Stimulated activated CD8-positive, alpha-beta memory T cell treated with anti-CD3 and anti-CD28 coated beads, Interleukin-12 subunit alpha, Interleukin-12 subunit beta, amount 100 ng/mL, for 4 hours (primary cell): ENCODE measurements around the gene C6orf136.

Experiments used
- DNase-seq: peaks from one replicate; pipeline ENCODE4 v3.0.0-alpha.2; 2020; ENCODE audit warnings: low read depth

Gene C6orf136

DNA sequence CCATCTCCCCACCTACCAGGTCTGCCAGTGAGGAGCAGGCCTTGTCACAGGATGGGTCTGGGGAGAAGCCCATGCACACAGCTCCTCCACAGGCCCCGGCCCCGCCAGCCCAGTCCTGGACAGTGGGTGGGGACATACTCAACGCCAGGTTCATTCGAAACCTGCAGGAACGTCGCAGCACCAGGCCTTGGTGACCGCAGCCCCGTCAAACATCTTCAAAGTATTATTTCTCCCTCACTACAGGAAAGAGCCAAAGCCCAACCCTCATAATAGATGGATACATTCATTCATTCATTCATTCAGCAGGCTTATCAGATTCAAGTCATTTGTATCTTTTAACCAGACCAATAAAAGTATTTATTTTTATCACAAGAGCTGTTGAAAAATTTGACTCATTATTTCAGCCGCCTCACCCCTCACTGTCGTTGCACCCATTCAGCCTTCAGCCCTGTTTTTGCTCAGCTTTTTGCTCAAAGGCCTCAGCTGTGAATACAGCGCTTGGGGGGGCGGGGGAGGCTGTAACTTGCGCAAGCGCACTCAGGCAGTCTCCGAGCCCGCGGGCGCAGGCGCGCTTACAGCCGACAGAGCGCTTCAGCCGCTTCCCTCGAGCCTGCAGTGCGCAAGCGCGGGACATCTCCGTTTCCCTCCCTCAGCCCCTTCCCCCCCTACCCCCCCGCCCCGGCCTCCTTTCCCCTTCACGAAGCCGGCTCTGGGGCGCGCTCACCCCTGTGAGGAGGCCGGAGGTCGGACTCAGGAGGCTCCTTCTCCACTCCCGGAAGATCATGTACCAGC, at the start of gene C6orf136:
C6orf136 (plus strand) TSS at position 684 of the 792 bp plus-strand sequence; CDS start at position 783, 99 bp downstream.
- DNase-seq, result peak; percentile 86

- peak; percentile 45 for DNase-seq
Measured at GRCh38 chr6:30597315-30598144, 49.4 kb upstream of the C6orf136 start.

GRCh38 chr6:30598912-30599624, 47.9 kb upstream of the C6orf136 start:
- no peak for DNase-seq

DNA sequence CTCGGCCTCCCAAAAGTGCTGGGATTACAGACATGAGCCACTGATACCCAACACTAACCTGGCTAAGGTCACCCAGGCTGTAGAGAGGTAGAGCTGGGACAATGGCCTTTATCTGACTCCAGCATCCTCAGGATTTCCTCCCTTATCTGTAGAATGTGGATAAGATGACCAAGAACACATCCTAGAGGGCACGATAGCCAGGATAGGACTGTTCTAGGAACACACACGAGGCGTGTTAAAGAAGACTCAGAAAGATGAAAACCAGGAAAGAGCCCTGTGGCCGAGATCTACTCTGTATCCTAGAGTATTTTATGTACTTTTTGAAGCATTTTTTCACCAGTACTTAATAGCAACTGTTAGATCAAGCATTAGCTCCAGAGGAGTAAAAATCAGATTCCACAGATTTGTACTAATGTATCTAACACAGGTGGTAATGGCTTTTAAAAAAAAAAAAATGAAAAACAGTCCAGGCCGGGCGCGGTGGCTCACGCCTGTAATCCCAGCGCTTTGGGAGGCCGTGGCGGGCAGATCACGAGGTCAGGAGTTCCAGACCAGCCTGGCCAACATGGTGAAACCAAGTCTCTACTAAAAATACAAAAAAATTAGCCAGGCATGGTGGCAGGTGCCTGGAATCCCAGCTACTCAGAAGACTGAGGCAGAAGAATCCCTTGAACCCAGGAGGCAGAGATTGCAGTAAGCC, 47.2 kb upstream of the C6orf136 start:
- DNase-seq, result no peak

- DNase-seq, result no peak
Measured at GRCh38 chr6:30600451-30600961, 46.4 kb upstream of the C6orf136 start.

GRCh38 chr6:30601436-30601814, 45.5 kb upstream of the C6orf136 start:
- no peak for DNase-seq

DNA sequence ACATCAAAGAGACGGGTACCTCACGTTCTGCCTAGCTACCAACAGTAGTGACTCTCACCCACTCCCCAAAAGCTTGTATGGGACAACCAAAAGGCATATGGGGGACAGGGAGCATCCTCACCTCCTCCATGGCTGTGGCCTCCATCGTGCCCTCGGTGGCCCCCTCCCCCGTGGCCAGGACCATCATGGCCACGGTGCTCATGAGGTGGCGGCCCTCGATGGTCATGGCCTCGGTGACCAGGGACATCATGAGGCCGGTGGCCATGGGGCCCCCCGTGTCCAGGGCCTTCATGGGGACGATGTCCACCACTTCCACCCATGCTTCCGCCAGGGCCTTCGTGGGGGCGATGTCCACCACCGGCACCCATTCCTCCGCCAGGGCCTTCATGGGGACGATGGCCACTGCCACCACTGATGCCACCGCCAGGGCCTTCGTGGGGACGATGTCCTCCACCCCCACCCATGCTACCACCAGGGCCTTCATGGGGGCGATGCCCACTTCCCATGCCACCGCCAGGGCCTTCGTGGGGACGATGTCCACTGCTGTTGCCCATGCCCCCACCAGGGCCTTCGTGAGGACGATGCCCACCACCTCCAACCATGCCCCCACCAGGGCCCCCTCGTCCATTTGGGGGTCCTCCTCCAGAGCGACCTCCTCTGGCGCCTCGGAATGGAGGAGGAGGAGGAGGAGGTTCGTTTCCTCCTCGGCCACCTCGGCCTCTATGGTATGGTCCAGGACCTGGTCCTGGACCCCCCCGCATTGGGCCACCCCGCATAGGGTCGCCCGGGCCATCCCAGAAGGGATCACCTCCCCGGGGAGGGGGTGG, 44.9 kb upstream of the C6orf136 start:
- DNase-seq, result no peak

DNA sequence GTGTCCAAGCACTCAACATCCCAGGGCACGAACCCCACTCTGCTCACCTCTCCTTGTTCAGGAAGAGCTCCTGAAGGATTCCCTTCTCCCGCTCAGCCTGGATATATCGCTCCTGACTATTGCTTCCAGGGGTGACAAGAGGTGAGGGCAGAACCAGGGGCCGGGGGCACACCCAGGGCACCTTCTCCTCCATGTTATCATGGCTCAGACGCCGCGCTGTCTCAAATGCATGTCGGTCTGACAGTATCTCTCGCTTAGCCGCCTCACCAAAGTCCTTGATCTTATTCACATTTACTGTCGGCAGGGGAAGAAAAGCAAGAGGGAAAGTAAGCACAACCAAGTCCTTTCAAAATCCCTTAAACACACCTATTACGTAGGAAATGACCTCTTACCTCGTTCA, 43.0 kb upstream of the C6orf136 start:
- no peak for DNase-seq

- no peak for DNase-seq
Measured at GRCh38 chr6:30610065-30610464, 36.9 kb upstream of the C6orf136 start.

GRCh38 chr6:30611150-30611855, 35.6 kb upstream of the C6orf136 start:
- no peak for DNase-seq

GRCh38 chr6:30611856-30612194, 35.1 kb upstream of the C6orf136 start:
- DNase-seq, result no peak

GRCh38 chr6:30612213-30612612, 34.7 kb upstream of the C6orf136 start:
- DNase-seq, result no peak

DNA sequence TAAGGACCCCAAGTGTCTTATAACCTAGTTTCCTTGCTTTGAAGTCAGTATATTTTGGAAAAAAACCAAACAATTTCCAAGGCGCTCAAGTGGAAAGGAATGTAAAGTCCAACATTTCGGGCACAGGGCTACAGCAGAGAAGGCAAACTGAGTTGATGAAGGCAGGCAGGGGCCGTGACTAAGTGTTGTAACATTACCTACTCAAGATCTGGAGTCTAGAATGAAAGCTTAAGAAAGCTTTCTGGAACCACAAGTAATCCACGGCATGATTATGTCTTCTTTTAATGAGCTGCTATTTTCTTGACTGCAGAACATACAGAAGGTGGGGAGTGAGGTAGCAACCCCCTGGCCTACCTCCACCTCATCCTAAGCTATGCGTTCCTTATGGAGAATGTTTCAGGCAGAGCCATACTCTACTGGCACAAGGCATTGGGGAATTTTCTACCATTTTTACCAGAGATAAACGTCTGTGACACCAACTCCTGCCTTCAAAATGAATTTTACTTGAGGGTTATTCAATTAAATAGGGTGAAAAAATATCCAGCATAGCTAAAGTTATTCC, 34.2 kb upstream of the C6orf136 start:
- DNase-seq, result no peak

DNA sequence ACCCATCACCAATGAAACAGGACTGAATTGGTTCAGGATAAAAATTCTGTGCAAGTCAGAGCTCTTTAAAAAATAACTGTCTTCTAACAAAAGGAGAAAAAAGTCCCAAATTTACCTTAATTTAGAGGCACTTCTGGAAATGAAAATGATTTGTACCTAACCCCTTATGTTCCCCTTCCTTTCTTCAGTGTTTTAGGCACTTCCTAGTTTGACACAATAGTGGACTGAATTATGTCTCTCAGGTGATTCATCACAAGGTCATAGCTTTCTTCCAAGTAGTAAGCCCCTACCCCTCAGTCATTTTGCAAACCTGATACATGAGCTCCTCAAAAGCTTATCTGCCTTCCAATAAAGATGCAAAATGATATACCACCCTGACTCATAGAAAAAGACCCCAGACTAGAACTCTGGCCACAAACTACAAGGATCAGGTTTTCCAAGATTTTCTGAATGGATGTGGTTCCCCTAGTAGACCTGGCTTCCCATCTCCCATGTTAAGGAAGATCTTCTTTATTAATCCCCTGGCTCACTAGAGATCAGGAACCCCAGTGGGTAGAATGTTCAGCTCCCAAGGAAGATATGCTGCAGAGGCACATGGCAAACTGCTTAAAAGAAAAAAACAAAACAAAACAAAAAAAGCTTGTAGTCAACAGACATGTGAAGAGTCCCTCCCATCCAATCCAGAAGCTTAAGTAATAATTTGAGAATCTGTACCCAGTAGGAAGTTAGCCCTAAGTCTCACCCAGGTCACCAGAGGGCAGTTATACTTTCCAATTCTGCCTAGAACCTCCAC, 33.5 kb upstream of the C6orf136 start:
- DNase-seq, result no peak

DNA sequence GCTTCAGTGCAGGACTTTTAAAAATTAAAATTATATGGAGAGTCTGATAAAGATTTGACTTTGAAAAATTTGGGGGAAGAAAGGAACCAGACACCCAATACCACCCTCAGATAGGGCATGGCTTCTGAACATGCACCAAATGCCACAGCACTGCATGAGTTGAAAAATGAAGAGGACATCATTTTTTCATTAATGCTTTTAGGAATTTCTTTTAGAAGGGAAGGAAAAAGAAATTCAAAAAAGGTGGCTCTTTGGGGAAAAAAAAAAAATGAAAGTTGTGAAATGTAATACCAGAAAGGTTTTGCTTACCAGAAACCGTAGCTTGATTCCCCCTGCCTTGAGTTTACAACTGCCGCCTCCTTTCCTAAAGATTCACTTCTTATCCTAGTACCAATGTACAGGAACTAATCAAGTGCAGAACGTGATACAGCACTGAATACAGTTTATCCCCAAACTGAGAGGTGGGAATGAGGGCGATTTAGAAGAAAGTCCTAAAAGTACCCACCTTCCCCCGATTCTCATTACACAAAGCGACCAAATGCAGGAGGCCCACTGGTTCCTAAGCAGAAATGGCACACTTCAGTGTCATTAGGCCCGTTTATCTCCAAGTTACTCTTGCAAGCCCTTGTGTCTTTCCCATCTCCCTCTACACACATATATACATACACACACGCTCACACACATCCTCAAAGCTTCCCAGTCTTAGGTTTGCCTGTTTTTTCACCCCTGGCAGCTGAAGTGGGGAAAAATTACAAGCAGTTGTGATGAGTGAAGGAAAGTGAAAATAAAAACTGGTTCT, 32.7 kb upstream of the C6orf136 start:
- DNase-seq, result no peak

- DNase-seq, result peak; percentile 57
Measured at GRCh38 chr6:30614843-30615218, 32.1 kb upstream of the C6orf136 start.

DNA sequence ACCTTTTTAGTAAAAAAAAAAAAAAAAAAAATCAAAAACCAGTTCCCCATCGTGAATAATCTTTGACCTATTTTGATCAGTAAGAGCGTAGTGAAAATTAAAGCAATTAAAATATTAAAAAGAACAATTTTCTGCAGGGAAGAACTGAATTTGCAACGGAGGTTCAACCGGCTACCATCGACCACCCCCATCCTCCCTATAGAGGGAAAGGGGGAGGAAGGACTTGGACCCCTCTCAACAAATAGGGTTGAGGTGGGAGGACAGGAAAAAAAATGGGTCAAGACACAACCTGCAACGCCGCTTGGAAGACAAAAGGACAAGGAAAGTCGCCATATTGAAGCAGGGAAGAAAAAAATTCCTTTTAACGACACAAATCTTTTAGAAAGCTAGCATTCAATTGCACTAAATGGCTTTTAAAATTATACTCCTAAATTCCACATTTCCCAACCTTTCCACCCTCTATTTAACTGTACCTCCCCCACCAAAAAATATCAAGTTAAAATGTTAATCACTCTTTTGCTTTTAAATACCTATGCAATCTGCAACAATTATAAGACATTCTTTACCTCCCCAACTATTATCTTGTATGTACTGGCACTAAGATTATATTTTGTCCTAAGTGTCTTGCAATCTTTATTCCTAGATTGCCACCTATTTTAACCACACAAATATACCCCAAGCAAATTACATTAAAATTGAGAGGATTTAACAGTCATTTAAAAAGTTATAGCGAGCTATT, 31.5 kb upstream of the C6orf136 start:
- no peak for DNase-seq
